ENCODE results near the gene MED13L.

The MED13L gene

GRCh38 chr12:115926037-115926670 is 351.3 kb downstream of the MED13L start:
- DNase-seq: no peak

DNA sequence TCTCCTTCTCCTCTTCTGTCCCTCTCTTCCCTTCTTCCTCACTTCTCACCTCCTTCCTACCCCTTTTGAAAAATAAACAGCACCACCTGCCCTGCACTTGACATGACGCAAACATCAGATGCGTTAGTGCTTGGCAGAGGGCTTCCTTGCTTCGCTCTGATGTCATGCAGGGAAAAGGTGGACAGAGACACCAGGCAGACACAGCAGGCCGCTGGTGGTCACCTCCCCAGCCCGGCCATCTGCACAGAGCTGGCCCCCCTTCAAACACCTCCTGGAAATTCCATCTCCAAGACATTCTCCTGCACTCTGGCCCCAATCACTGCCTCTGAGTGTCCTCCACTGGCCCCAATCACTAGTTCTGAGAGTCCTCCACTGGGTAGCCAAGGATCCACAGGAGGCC is 353.6 kb downstream of the MED13L start:
- DNase-seq: no peak

DNA sequence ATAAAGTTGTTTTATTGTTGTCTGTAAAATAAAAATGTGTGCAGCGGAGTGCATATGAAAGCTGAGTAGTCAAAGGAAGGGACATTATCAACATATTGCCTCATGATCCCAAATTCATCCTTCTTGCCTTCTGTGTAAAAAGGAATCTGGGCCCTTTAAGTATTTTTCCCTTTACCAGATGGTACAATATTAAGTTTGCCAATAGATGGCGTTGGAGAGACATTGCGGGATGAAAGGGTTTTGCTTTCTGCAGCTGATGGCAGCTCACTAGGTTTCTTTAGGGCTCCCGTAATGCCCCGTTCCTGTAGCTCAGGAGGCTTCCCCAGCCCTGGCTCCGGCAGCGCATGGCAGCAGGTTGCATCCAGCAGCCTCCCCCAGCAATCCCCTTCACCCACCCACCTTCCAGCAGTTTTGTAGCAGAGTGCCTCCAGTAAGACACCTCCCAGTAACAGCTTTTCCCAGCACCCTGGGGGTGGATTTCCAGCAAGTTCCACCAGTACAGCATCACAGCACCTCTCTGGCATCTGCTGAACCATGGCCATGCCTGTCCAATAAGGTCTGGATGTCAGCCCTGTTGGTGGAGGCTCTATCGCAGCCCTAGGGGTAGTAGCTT is 354.4 kb downstream of the MED13L start:
- DNase-seq: no peak

GRCh38 chr12:115920395-115921183 is 356.9 kb downstream of the MED13L start:
- DNase-seq: no peak

- DNase-seq: no peak
Observed at GRCh38 chr12:115918763-115919162, 358.7 kb downstream of the MED13L start.

DNA sequence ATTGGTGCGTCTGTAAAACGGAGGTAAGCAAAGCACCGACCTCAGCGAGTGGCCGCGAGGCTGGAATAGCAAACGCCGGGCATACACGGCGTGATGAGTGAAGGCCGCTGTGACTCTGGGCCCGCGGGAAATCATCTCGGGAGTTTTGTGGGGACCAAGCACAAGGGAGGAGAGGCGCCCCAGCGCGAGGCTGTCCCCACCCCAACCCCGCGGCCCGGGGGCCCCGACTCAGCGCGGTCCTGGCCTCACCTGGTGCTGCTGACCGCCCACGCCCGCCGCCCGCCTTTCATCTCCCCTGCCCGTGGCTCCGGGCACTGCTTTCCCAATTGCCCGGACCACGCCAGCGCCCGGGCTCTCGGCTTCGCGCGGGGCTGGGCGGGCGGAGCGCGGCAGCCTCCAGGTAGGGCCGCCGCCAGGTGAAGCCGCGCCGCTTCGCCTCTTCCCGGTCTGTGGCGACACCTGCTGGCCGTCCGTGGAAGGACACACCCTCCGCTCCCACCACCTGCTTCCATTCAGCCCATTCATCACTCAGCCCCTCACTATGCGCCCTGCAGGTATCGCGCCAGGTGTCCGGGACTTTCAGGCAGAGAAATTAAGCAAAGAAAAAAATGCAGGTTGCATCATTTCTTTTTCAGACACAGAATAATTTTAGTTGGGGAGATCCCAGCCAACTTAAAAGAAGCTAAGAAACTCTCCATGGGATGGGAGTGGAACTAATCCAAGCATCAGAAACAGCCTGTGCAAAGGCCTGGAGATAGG is 360.4 kb downstream of the MED13L start:
- DNase-seq: no peak

DNA sequence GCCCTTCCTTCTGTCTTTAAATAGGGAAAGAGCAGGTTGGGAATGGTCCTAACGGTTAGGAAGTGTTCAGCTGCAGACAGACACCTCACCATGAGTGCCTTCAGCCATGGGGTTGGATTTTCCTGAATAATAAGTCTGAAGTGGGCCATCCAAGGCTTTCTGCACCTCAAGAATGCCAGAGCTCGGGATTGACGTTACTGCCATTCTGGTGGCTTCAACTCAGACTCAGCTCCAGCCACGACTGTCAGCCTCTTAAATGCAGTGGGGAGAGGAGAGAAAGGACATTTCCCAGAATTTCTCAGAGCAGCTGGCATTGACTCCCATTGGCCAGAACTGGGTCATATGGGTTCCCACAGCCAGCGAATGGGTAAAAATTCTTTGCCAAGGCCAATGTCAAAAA is 363.4 kb downstream of the MED13L start:
- DNase-seq: no peak

GRCh38 chr12:115912440-115912839 is 365.1 kb downstream of the MED13L start:
- DNase-seq: no peak

DNA sequence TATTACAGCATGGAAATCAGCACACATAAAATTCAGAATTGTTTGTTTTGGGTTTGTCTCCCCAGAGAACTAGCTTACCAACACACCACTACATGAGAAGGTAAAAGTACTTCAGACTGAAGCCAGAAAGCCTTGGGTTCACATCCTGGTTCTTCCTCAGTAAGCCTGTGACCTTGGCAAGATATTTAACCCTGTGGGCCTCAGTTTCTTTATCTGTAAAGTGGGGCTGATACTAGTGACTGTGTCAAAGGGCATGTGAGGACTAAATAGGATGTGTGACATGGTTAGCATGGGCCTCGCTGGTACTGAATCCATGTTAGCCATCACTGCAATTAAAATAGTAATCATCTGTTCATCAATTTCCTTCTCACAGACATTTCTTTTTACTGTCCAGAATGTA is 366.1 kb downstream of the MED13L start:
- no peak for DNase-seq

- DNase-seq: no peak
Observed at GRCh38 chr12:115910057-115910456, 367.4 kb downstream of the MED13L start.

Data from NCI-H524 treated with DMSO at 0.1 percent for 48 hours (cell line).